Cardiac muscle cell (in vitro differentiated cells and primary cell): ENCODE data around the gene RBM15B. TPM values are rescaled to one million over a fixed set of nuclear protein-coding genes. Genes with fewer than 3 reads are reported as not detected.
A peak's percentile ranks its signal among the peaks of the same experiment; 100 is the strongest.
"Not testable (repeated sequence)": the region's sequence is repeated elsewhere in the genome, so short reads cannot be mapped to it uniquely, and the experiment has no call there.

ENCODE experiments used
- DNase-seq, 2 donors: peaks; one replicate each; pipeline versions ENCODE4 v3.0.0 to v3.0.0-alpha.2; 2010 to 2017; ENCODE audit warnings: low read depth in 1 of 2, low spot score in 1 of 2
- H3K27ac ChIP-seq: fragments of 200-600 bp; sonication (generic); 2 replicates; pipeline ENCODE4 v1.5.1; 2016
- H3K27me3 ChIP-seq: fragments of 200-600 bp; sonication (generic); 2 replicates; pipeline ENCODE4 v1.6.0; 2016; ENCODE audit warnings: control low read depth
- H3K36me3 ChIP-seq: fragments of 200-600 bp; sonication (generic); 2 replicates; pipeline ENCODE4 v1.5.1; 2016; ENCODE audit warnings: control low read depth
- H3K4me1 ChIP-seq: fragments of 200-600 bp; sonication (generic); 2 replicates; pipeline ENCODE4 v1.8.1; 2017; ENCODE audit warnings: low read depth, mild to moderate bottlenecking, mixed run types
- H3K4me3 ChIP-seq: fragments of 200-600 bp; sonication (generic); 2 replicates; pipeline ENCODE4 v1.5.1; 2016; ENCODE audit warnings: mild to moderate bottlenecking
- H3K9me3 ChIP-seq: fragments of 200-600 bp; sonication (generic); 2 replicates; pipeline ENCODE4 v1.5.1; 2017; ENCODE audit warnings: low read depth, mild to moderate bottlenecking, control low read depth
- CTCF ChIP-seq: IDR thresholded peaks from 2 replicates; pipeline ENCODE4 v1.5.1; 2012; ENCODE audit warnings: low read depth, mild to moderate bottlenecking, low read length
- polyA plus RNA-seq: library from polyadenylated mRNA; unstranded; fragments of >200 nt; fragmentation: Nextera tagmentation; extraction: Ambion mirVana; gene quantifications from 2 replicates; pipeline ENCODE4 v1.2.1, GENCODE V29; 2016
- total RNA-seq: library from RNA; depleted of rRNA; stranded (reverse); fragments of >200 nt; gene quantifications from 2 replicates; pipeline ENCODE4 v1.2.3, GENCODE V29; 2016

RBM15B gene
- total and polyA plus RNA-seq, 2 experiments from 2014 or later = 37.9 to 55.8 TPM

- no peak for TF ChIP-seq CTCF
- Histone ChIP-seq H3K4me3 (peak overlapping the region; percentile 72), H3K27ac (peak overlapping the region; percentile 95), H3K4me1 (peaks cover 13% of the 10 kb centered on the region), H3K9me3 (no peaks in the 10 kb centered on the region), H3K27me3 (no peaks in the 10 kb centered on the region), H3K36me3 (peaks cover 3% of the 10 kb centered on the region)
- peak in 1 of 2 donors; percentile 47 for DNase-seq
Observed at GRCh38 chr3:51384055-51384725, 6.9 kb upstream of the RBM15B start.

- no peak for TF ChIP-seq CTCF
- peak within 1 kb of the TSS; percentile 95 for H3K27ac ChIP-seq
- H3K4me1 ChIP-seq = peaks cover 13% of the 10 kb centered on the region
- peak within 1 kb of the TSS; percentile 72 for H3K4me3 ChIP-seq
- H3K36me3 ChIP-seq = peaks cover 4% of the 10 kb centered on the region
- H3K27me3 ChIP-seq = no peaks in the 10 kb centered on the region
- peak; percentile 98 to 99 for DNase-seq
- no peaks in the 10 kb centered on the region for H3K9me3 ChIP-seq
Observed at GRCh38 chr3:51384726-51385473, 6.2 kb upstream of the RBM15B start, which contains the start of gene MANF. TSS of gene MANF (plus strand) at chr3:51385291. CDS start at chr3:51385343, 52 bp downstream.

GRCh38 chr3:51385621-51386091 is 5.4 kb upstream of the RBM15B start:
- H3K36me3 ChIP-seq = peaks cover 4% of the 10 kb centered on the region
- peaks cover 13% of the 10 kb centered on the region for H3K4me1 ChIP-seq
- H3K9me3 ChIP-seq = no peaks in the 10 kb centered on the region
- no peaks in the 10 kb centered on the region for H3K27me3 ChIP-seq
- DNase-seq = no peak
- peak overlapping the region; percentile 72 for H3K4me3 ChIP-seq
- peak overlapping the region; percentile 93 for H3K27ac ChIP-seq
- TF ChIP-seq CTCF = no peak

GRCh38 chr3:51386159-51386851 is 4.8 kb upstream of the RBM15B start:
- Histone ChIP-seq H3K27me3 (no peaks in the 10 kb centered on the region), H3K4me1 (peaks cover 13% of the 10 kb centered on the region), H3K9me3 (no peaks in the 10 kb centered on the region), H3K36me3 (peaks cover 4% of the 10 kb centered on the region), H3K4me3 (peak overlapping the region; percentile 72), H3K27ac (peak overlapping the region; percentile 32)
- TF ChIP-seq CTCF = no peak
- no peak for DNase-seq

DNA sequence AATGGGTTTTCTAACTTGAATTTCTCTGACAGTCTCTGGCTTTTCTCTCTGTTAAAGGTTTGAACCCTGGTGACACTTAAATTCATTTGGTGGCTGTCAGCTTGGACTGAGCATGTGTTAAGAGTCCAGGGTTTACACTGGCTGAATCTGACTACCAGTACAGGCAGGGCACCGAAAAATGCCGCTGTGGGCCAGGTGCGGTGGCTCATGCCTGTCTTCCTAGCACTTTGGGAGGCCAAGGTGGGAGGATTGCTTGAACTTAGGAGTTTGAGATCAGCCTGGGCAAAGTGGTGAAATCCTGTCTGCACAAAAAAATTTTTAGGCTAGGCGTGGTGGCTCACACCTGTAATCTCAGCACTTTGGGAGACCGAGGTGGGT is 4.2 kb upstream of the RBM15B start:
- no peak for TF ChIP-seq CTCF
- Histone ChIP-seq H3K27me3 (no peaks in the 10 kb centered on the region), H3K4me3 (no peak overlapping the region), H3K27ac (peak overlapping the region; percentile 22), H3K4me1 (peaks cover 13% of the 10 kb centered on the region), H3K9me3 (no peaks in the 10 kb centered on the region), H3K36me3 (peaks cover 4% of the 10 kb centered on the region)
- DNase-seq = no peak

- not testable (repeated sequence) for H3K27me3 ChIP-seq, H3K9me3 ChIP-seq, H3K36me3 ChIP-seq, H3K4me3 ChIP-seq
- H3K4me1 ChIP-seq = peaks cover 18% of the 10 kb centered on the region
- H3K27ac ChIP-seq = peak overlapping the region; percentile 22
- DNase-seq = peak in 1 of 2 donors; percentile 34
Observed at GRCh38 chr3:51387281-51387680, 3.8 kb upstream of the RBM15B start.
